ENCODE measurements around the gene KCNQ1.

KCNQ1 gene

GRCh38 chr11:2577991-2578928 is 133.5 kb downstream of the KCNQ1 start:
- DNase-seq (ENCODE audit: low read depth in 3 of 3) = no peak

- no peak for DNase-seq (ENCODE audit: low read depth in 3 of 3)
Measured at GRCh38 chr11:2578929-2579270, 134.1 kb downstream of the KCNQ1 start.

- DNase-seq (ENCODE audit: low read depth in 3 of 3) = no peak
Measured at GRCh38 chr11:2579315-2580060, 134.7 kb downstream of the KCNQ1 start.

- no peak for DNase-seq (ENCODE audit: low read depth in 3 of 3)
Measured at GRCh38 chr11:2580061-2580421, 135.2 kb downstream of the KCNQ1 start.

GRCh38 chr11:2580571-2581001 is 135.8 kb downstream of the KCNQ1 start:
- DNase-seq (ENCODE audit: low read depth in 3 of 3) = no peak

- no peak for DNase-seq (ENCODE audit: low read depth in 3 of 3)
Measured at GRCh38 chr11:2581151-2581930, 136.5 kb downstream of the KCNQ1 start.

GRCh38 chr11:2581931-2582350 is 137.1 kb downstream of the KCNQ1 start:
- no peak for DNase-seq (ENCODE audit: low read depth in 3 of 3)

GRCh38 chr11:2582351-2582945 is 137.6 kb downstream of the KCNQ1 start:
- DNase-seq (ENCODE audit: low read depth in 3 of 3) = no peak

GRCh38 chr11:2582946-2583604 is 138.3 kb downstream of the KCNQ1 start:
- no peak for DNase-seq (ENCODE audit: low read depth in 3 of 3)

- no peak for DNase-seq (ENCODE audit: low read depth in 3 of 3)
Measured at GRCh38 chr11:2583605-2583958, 138.8 kb downstream of the KCNQ1 start.

- DNase-seq (ENCODE audit: low read depth in 3 of 3) = no peak
Measured at GRCh38 chr11:2584434-2584811, 139.6 kb downstream of the KCNQ1 start.

GRCh38 chr11:2584812-2585565 is 140.2 kb downstream of the KCNQ1 start:
- DNase-seq (ENCODE audit: low read depth in 3 of 3) = no peak

GRCh38 chr11:2585566-2586086 is 140.8 kb downstream of the KCNQ1 start:
- no peak for DNase-seq (ENCODE audit: low read depth in 3 of 3)

- DNase-seq (ENCODE audit: low read depth in 3 of 3) = no peak
Measured at GRCh38 chr11:2586087-2586792, 141.4 kb downstream of the KCNQ1 start.

- DNase-seq (ENCODE audit: low read depth in 3 of 3) = no peak
Measured at GRCh38 chr11:2586793-2587131, 142.0 kb downstream of the KCNQ1 start.

- DNase-seq (ENCODE audit: low read depth in 3 of 3) = no peak
Measured at GRCh38 chr11:2587132-2587930, 142.5 kb downstream of the KCNQ1 start.

GRCh38 chr11:2587976-2588748 is 143.4 kb downstream of the KCNQ1 start:
- DNase-seq (ENCODE audit: low read depth in 3 of 3) = no peak

GRCh38 chr11:2588809-2589537 is 144.2 kb downstream of the KCNQ1 start:
- DNase-seq (ENCODE audit: low read depth in 3 of 3) = no peak
